Kidney tubule cell (primary cell): ENCODE measurements around the gene CHCHD5.
"Not testable (repeated sequence)": the region's sequence is repeated elsewhere in the genome, so short reads cannot be mapped to it uniquely, and the experiment has no call there.

ENCODE experiments used
- DNase-seq: peaks from one replicate; pipeline ENCODE4 v3.0.0-alpha.2; 2018; ENCODE audit warnings: low spot score

The CHCHD5 gene

GRCh38 chr2:112588611-112589045 is 4.2 kb downstream of the CHCHD5 start:
- no peak for DNase-seq

GRCh38 chr2:112591413-112591812 is 7.0 kb downstream of the CHCHD5 start:
- DNase-seq, result no peak

- DNase-seq, result no peak
These were observed 9.3 kb downstream of the CHCHD5 start for GRCh38 chr2:112593736-112594135.

GRCh38 chr2:112597537-112598322 is 13.3 kb downstream of the CHCHD5 start:
- DNase-seq, result no peak

GRCh38 chr2:112600634-112601033 is 16.2 kb downstream of the CHCHD5 start:
- no peak for DNase-seq

- no peak for DNase-seq
These were observed 17.3 kb downstream of the CHCHD5 start for GRCh38 chr2:112601754-112602153.

- DNase-seq, result no peak
These were observed 18.5 kb downstream of the CHCHD5 start for GRCh38 chr2:112602917-112603316.

- DNase-seq, result no peak
These were observed 19.3 kb downstream of the CHCHD5 start for GRCh38 chr2:112603731-112604130.

GRCh38 chr2:112604952-112605351 is 20.5 kb downstream of the CHCHD5 start:
- DNase-seq, result no peak

GRCh38 chr2:112605926-112606325 is 21.5 kb downstream of the CHCHD5 start:
- DNase-seq, result no peak

GRCh38 chr2:112606547-112606946 is 22.1 kb downstream of the CHCHD5 start:
- DNase-seq, result no peak

- DNase-seq, result peak; percentile 16
These were observed 23.4 kb downstream of the CHCHD5 start for GRCh38 chr2:112607680-112608438.

- DNase-seq, result not testable (repeated sequence)
These were observed 24.9 kb downstream of the CHCHD5 start for GRCh38 chr2:112609320-112609719.

- DNase-seq, result not testable (repeated sequence)
These were observed 27.9 kb downstream of the CHCHD5 start for GRCh38 chr2:112612283-112612682.

GRCh38 chr2:112614201-112614840 is 29.9 kb downstream of the CHCHD5 start:
- DNase-seq, result no peak

- no peak for DNase-seq
These were observed 30.6 kb downstream of the CHCHD5 start for GRCh38 chr2:112615051-112615450.

- DNase-seq, result not testable (repeated sequence)
These were observed 31.4 kb downstream of the CHCHD5 start for GRCh38 chr2:112615798-112616197.

GRCh38 chr2:112618383-112618782 is 34.0 kb downstream of the CHCHD5 start:
- DNase-seq, result no peak

- no peak for DNase-seq
These were observed 37.5 kb downstream of the CHCHD5 start for GRCh38 chr2:112621790-112622527.

GRCh38 chr2:112622528-112622849 is 38.1 kb downstream of the CHCHD5 start:
- no peak for DNase-seq

- peak; percentile 66 for DNase-seq
These were observed 39.7 kb downstream of the CHCHD5 start for GRCh38 chr2:112623913-112624777.
